ENCODE data around the gene KPTN. TPM values are rescaled to one million over a fixed set of nuclear protein-coding genes. Genes with fewer than 3 reads are reported as not detected.

The KPTN gene
- total and polyA plus RNA-seq, 2 of the 8 experiments (the other 6 are each of a cell fraction or from before 2014, with no cell fraction given) = 23.6 to 31.3 TPM

- no peak for TF ChIP-seq MAFK (IDR thresholded peaks at IDR 0.05; ENCODE audit: low read depth, low read length)
- TF ChIP-seq SP2 (IDR thresholded peaks at IDR 0.05; ENCODE audit: low read length) = no peak
- TF ChIP-seq EP300 (IDR thresholded peaks at IDR 0.05; ENCODE audit: borderline replicate concordance in 1 of 2, low read depth in 2 of 2, low read length in 2 of 2) = no peak
- peak; percentile 74 for TF ChIP-seq POLR2AphosphoS5 (IDR thresholded peaks at IDR 0.05; ENCODE audit: low read depth, low read length)
Measured at GRCh38 chr19:47483800-47484690, at the start of gene KPTN (continued).

All from H1 (cell line).